Adrenal gland (tissue), 12 donors: Measurements from ENCODE around the gene MYEOV. TPM values are rescaled to one million over a fixed set of nuclear protein-coding genes. Genes with fewer than 3 reads are reported as not detected.

ENCODE experiments used
- DNase-seq, 7 donors: peaks; one replicate each; pipeline ENCODE4 v3.0.0-alpha.2; 2019 to 2020
- H3K27ac ChIP-seq, 5 donors: fragments of 200-600 bp; sonication (generic) in 4 of 5; 1 replicate in 3 of 5; 2 replicates in 2 of 5; pipeline versions ENCODE4 v1.5.1 to v1.8.0; 2016 to 2020; ENCODE audit warnings: mild to moderate bottlenecking in 1 of 5
- H3K27me3 ChIP-seq: fragments of 200-600 bp; 2 replicates; pipeline ENCODE4 v1.8.0; 2021
- H3K36me3 ChIP-seq, 2 donors: fragments of 200-600 bp; replicated peaks in 1 of 2; 1 replicate in 1 of 2; 2 replicates in 1 of 2; pipeline versions ENCODE4 v1.5.1 to v1.8.0; 2018 to 2022
- H3K4me1 ChIP-seq, 2 donors: fragments of 200-600 bp; replicated peaks in 1 of 2; 1 replicate in 1 of 2; 2 replicates in 1 of 2; pipeline versions ENCODE4 v1.5.1 to v1.8.0; 2018 to 2021
- H3K4me3 ChIP-seq, 4 donors: fragments of 200-600 bp; sonication (generic) in 3 of 4; one replicate each; pipeline ENCODE4 v1.5.1; 2016 to 2018
- H3K9me3 ChIP-seq, 3 donors: fragments of 200-600 bp; sonication (generic) in 1 of 3; replicated peaks in 1 of 3; 1 replicate in 2 of 3; 2 replicates in 1 of 3; pipeline versions ENCODE4 v1.5.1 to v1.8.0; 2016 to 2021
- POLR2A ChIP-seq, 2 donors: fragments of 450-650 bp; IDR thresholded peaks; one replicate each; pipeline ENCODE4 v1.6.1; 2017; ENCODE audit warnings: antibody characterized with exemption in 2 of 2, mild to moderate bottlenecking in 2 of 2, moderate library complexity in 1 of 2
- WGBS, 4 donors: extraction: QIAGEN DNeasy Blood & Tissue Kit in 2 of 4; methylation state at CpG; one replicate each; pipeline versions ENCODE4 v1.1.5 to v1.1.7; 2013 to 2017; 5-methylcytosine and 5-hydroxymethylcytosine counted together
- intact Hi-C, 2 donors: fragments of 100-400 bp; cut with DNase I; formaldehyde crosslinking; loops; one replicate each; pipeline versions ENCODE4 v1.14.1 to v1.15.0; 2022 to 2023
- polyA plus RNA-seq, 3 donors: library from polyadenylated mRNA; stranded (reverse); fragments of 200-250 nt in 2 of 3; fragments of 350-450 nt in 1 of 3; fragmentation: Illumina TruSeq in 1 of 3; extraction: RNeasy Lipid Tissue Mini Kit (QIAGEN cat#74804) in 1 of 3; gene quantifications; one replicate each; pipeline ENCODE4 v1.2.3, GENCODE V29; 2013 to 2014
- total RNA-seq, 9 donors: library from RNA; depleted of rRNA in 4 of 9; stranded (reverse); fragments of >200 nt in 4 of 9; fragments of 120-200 nt in 1 of 9; fragmentation: NEBNext Ultra II Directional in 1 of 9; extraction: Animal tissue kit (Norgen Biotek cat#: 25700) in 1 of 9; gene quantifications; one replicate each; pipeline versions ENCODE4 v1.1.0 to v1.2.4, GENCODE V29; 2013 to 2023
- TF ChIP-seq, protein P1 (sequence below), 6 experiments: fragments of 450-650 bp in 4 of 6; fragments of 200-600 bp in 2 of 6; sonication (generic) in 1 of 6; IDR thresholded peaks; 1 replicate in 5 of 6; 2 replicates in 1 of 6; pipeline versions ENCODE4 v1.5.1 to v1.8.0; 2016 to 2021; ENCODE audit warnings: antibody characterized with exemption in 6 of 6, mild to moderate bottlenecking in 2 of 6, moderate library complexity in 1 of 6
- donor health status: healthy with polysubstance abuse.
- donor health status: Bipolar disorder and iron deficiency.
- donor health status: DM: yes; HTN: yes; CAD: no.
- donor health status: DM: no; HTN: no; CAD: no.
- donor health status: DM: no; HTN: no; CAD: no.
- donor health status: DM: yes; HTN: yes; CAD: no.

The MYEOV gene
- total and polyA plus RNA-seq, 12 donors: 0.06 to 1.6 (median 0.32) TPM; not detected in 3

DNA sequence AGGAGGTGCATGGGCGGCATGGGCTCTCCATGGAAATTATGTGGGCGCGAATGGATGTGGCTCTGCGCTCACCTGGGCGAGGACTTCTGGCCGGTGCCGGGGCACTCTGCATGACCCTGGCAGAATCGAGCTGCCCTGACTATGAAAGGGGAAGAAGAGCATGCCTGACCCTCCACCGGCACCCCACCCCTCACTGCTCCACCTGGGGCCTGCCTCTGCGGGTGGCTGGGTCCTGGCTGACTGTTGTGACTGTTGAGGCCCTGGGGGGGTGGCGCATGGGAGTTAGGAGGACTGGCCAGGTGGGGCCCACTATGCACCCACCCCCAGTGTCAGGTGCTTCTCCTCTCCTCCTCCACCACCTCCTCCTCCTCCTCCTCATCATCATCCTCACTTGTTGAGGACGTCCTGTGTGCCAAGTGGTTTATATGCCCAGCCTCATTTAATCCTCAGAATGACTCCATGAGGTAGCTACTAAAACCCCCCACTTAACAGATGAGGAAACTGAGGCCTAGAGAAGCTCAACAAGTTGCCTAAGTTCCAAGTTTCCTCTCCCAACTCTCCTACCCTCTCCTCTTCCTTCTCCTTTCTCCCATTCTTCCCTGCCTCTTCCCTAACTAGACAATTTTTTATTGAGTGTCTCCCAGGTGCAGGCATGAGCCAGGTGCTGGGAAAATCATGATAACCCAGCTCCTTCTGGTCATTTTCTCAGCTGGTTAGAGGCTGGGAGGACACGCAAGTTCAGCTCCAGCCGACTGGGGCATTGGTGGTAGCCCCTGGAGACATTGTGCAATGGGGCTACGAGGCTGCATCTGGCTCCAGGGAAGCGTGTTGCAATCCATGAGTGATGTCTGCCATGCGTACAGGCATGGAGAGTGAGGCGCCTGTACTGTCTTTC is 2.3 kb downstream of the MYEOV start:
- Histone ChIP-seq H3K36me3 (no peaks in the 10 kb centered on the region), H3K4me3 (peak overlapping the region in 1 of 4 donors; percentile 42), H3K27me3 (no peaks in the 10 kb centered on the region), H3K9me3 (no peaks in the 10 kb centered on the region), H3K27ac (peak overlapping the region; percentile 58 to 87 (median 85)), H3K4me1 (peaks cover 25 to 30% of the 10 kb centered on the region in 2 donors)
- WGBS, 4 donors: 69 to 84% (median 80%) methylated on average over 10 to 18 of the region's 18 CpGs
- intact Hi-C loops: loop anchor here (5.0 to 10.0 kb wide), 3 partner anchors 149 to 346 kb away; partner anchors contain the start of gene CCND1 (in 1 of the 2)
- TF ChIP-seq POLR2A (IDR thresholded peaks at IDR 0.05): no peak
- TF ChIP-seq, protein P1, sequence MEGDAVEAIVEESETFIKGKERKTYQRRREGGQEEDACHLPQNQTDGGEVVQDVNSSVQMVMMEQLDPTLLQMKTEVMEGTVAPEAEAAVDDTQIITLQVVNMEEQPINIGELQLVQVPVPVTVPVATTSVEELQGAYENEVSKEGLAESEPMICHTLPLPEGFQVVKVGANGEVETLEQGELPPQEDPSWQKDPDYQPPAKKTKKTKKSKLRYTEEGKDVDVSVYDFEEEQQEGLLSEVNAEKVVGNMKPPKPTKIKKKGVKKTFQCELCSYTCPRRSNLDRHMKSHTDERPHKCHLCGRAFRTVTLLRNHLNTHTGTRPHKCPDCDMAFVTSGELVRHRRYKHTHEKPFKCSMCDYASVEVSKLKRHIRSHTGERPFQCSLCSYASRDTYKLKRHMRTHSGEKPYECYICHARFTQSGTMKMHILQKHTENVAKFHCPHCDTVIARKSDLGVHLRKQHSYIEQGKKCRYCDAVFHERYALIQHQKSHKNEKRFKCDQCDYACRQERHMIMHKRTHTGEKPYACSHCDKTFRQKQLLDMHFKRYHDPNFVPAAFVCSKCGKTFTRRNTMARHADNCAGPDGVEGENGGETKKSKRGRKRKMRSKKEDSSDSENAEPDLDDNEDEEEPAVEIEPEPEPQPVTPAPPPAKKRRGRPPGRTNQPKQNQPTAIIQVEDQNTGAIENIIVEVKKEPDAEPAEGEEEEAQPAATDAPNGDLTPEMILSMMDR (IDR thresholded peaks at IDR 0.05): no peak
- peak in 6 of 7 donors; percentile 59 to 85 (median 76) for DNase-seq

DNA sequence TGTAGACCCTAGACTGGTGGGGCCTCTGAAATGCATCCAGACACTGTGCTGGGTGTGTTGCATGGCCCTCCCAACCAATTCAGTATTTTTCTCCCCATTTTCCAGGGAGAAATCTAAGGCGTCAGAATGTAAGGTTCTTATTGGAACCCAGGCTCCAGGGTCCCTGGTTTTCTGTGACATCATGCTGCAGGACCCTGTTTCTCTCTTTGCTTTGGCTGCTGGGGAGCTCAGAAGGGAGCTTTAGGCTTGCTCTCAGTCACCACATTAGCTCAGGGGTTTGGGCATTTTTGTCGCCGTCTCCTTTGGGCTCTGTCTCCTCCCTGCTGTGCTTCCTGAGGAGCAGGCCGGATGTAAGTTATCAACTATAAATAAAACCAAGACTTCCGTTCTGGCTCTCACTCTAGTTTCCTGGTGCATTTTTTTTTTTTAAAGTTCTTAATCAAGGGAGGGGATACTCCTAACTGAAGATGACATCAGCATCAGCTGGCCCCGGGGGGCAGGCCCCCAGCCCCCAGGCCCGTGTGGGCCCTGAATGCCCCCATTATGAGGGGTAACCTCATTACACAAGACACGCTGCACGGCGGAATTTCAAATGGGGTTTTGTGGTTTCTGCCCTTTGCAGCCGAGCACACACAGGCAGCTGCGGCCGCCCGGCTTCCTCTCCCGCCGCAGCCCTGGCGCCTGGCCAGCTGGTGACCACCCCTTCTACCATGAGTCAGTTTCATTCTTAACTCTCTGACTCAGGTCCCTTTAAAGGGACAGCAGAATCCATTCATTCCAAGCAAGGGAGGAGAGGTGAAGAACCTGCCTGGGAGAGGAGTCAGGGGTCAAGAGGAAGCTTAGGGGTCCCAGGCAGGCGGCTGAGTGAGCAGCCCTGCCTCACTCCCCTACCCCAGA is 3.2 kb downstream of the MYEOV start:
- 3 to 9% (median 5%) methylated on average over 17 to 18 of the region's 18 CpGs for WGBS, 4 donors
- Histone ChIP-seq H3K4me1 (peaks cover 30% of the 10 kb centered on the region in 2 donors), H3K4me3 (peak overlapping the region in 1 of 4 donors; percentile 42), H3K27me3 (no peaks in the 10 kb centered on the region), H3K27ac (peak overlapping the region; percentile 58 to 87 (median 85)), H3K36me3 (no peaks in the 10 kb centered on the region), H3K9me3 (no peaks in the 10 kb centered on the region)
- DNase-seq: peak; percentile 91 to 97 (median 95)
- intact Hi-C loops: loop anchor here (5.0 to 10.0 kb wide), 3 partner anchors 148 to 345 kb away; partner anchors contain the start of gene CCND1 (in 1 of the 2)
- TF ChIP-seq, protein P1 (IDR thresholded peaks at IDR 0.05): no peak
- peak in 1 of 2 donors; percentile 20 for TF ChIP-seq POLR2A (IDR thresholded peaks at IDR 0.05)

DNA sequence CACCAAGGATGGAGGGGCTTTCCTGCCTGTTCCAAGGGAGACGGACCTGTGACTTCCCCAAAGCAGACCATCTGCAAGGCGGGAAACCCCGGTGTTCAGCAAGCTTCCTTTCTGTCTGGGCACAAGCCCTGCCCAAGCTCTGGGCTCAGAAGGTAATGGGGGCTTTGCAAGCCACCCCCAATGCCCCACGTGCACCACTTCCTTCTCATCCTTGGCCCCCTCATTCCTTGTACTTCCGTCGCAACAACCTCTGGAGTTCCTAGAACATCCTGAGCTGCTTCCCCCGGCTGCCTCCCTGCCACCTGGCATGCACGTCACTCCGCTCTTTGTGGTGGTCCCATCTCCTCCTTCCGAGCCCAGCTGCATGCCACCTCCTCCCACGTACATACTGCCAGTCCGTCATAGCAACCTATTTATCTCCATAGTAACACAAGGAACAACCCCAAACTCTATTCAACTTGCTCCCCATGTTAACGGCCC is 3.9 kb downstream of the MYEOV start:
- peak in 4 of 7 donors; percentile 44 to 64 (median 46) for DNase-seq
- Histone ChIP-seq H3K36me3 (no peaks in the 10 kb centered on the region), H3K4me3 (peak overlapping the region in 2 of 4 donors; percentile 13 to 42), H3K4me1 (peaks cover 30 to 32% of the 10 kb centered on the region in 2 donors), H3K27me3 (no peaks in the 10 kb centered on the region), H3K27ac (peak overlapping the region; percentile 58 to 87 (median 85)), H3K9me3 (no peaks in the 10 kb centered on the region)
- intact Hi-C loops: loop anchor here (5.0 to 10.0 kb wide), 3 partner anchors 147 to 344 kb away; partner anchors contain the start of gene CCND1 (in 1 of the 2)
- WGBS, 4 donors: 55 to 75% (median 58%) methylated on average over 12 to 13 of the region's 13 CpGs
- TF ChIP-seq, protein P1 (IDR thresholded peaks at IDR 0.05): no peak
- TF ChIP-seq POLR2A (IDR thresholded peaks at IDR 0.05): no peak
